Suprapubic skin (tissue), 4 donors: ENCODE measurements around the gene GRWD1. TPM values are rescaled to one million over a fixed set of nuclear protein-coding genes. Genes with fewer than 3 reads are reported as not detected.

ENCODE experiments used
- DNase-seq, 2 donors: peaks; one replicate each; pipeline ENCODE4 v3.0.0-alpha.2; 2019; ENCODE audit warnings: low spot score in 2 of 2
- H3K27ac ChIP-seq: fragments of 200-600 bp; sonication (generic); one replicate; pipeline ENCODE4 v1.5.1; 2019
- H3K27me3 ChIP-seq: fragments of 200-600 bp; sonication (generic); one replicate; pipeline ENCODE4 v1.5.1; 2019
- H3K36me3 ChIP-seq: fragments of 200-600 bp; sonication (generic); one replicate; pipeline ENCODE4 v1.5.1; 2019
- H3K4me1 ChIP-seq: fragments of 200-600 bp; sonication (generic); one replicate; pipeline ENCODE4 v1.5.1; 2019
- H3K4me3 ChIP-seq: fragments of 200-600 bp; sonication (generic); one replicate; pipeline ENCODE4 v1.5.1; 2019; ENCODE audit warnings: mild to moderate bottlenecking
- H3K9me3 ChIP-seq: fragments of 200-600 bp; sonication (generic); one replicate; pipeline ENCODE4 v1.5.1; 2019
- CTCF ChIP-seq, 2 donors: fragments of 200-600 bp in 1 of 2; fragments of 450-650 bp in 1 of 2; sonication (generic) in 1 of 2; IDR thresholded peaks; one replicate each; pipeline ENCODE4 v1.5.1; 2016 to 2019; ENCODE audit warnings: antibody characterized with exemption in 2 of 2, mild to moderate bottlenecking in 1 of 2, moderate library complexity in 1 of 2
- EP300 ChIP-seq: sonication (generic); formaldehyde crosslinking; IDR thresholded peaks from one replicate; pipeline ENCODE4 v1.6.1; 2017; ENCODE audit warnings: antibody characterized with exemption
- POLR2A ChIP-seq, 2 donors: fragments of 450-650 bp; IDR thresholded peaks; one replicate each; pipeline ENCODE4 v1.6.1; 2017; ENCODE audit warnings: antibody characterized with exemption in 2 of 2, mild to moderate bottlenecking in 2 of 2, moderate library complexity in 2 of 2
- POLR2AphosphoS5 ChIP-seq, 3 donors: sonication (generic); formaldehyde crosslinking; IDR thresholded peaks; one replicate each; pipeline ENCODE4 v1.6.1; 2017; ENCODE audit warnings: antibody characterized with exemption in 3 of 3
- WGBS: methylation state at CpG from one replicate; pipeline ENCODE4 v1.1.5; 2018; 5-methylcytosine and 5-hydroxymethylcytosine counted together
- total RNA-seq, 4 donors: library from RNA; depleted of rRNA; stranded (reverse); fragments of >200 nt; gene quantifications; one replicate each; pipeline ENCODE4 v1.1.0, GENCODE V29; 2016

GRWD1 gene
- total RNA-seq, 4 donors from 2014 or later: 24.5 to 53.4 (median 40.1) TPM

GRCh38 chr19:48428670-48429069, 17.1 kb upstream of the GRWD1 start:
- no peaks in the 10 kb centered on the region for H3K36me3 ChIP-seq
- TF ChIP-seq POLR2AphosphoS5 (IDR thresholded peaks at IDR 0.05) (no peak), CTCF (IDR thresholded peaks at IDR 0.05) (no peak), EP300 (no peak), POLR2A (IDR thresholded peaks at IDR 0.05) (no peak)

GRCh38 chr19:48433337-48433736, 12.4 kb upstream of the GRWD1 start:
- Histone ChIP-seq H3K27ac (no peak overlapping the region), H3K9me3 (no peaks in the 10 kb centered on the region), H3K27me3 (no peaks in the 10 kb centered on the region), H3K4me1 (no peaks in the 10 kb centered on the region), H3K36me3 (no peaks in the 10 kb centered on the region), H3K4me3 (no peak overlapping the region)
- no peak for DNase-seq
- 80% methylated on average over 8 of the region's 8 CpGs for WGBS
- TF ChIP-seq CTCF (IDR thresholded peaks at IDR 0.05): no peak
- TF ChIP-seq POLR2A (IDR thresholded peaks at IDR 0.05): no peak
- no peak for TF ChIP-seq POLR2AphosphoS5 (IDR thresholded peaks at IDR 0.05)
- TF ChIP-seq EP300: no peak

More at GRCh38 chr19:48428670-48429069, 17.1 kb upstream of the GRWD1 start:
- Histone ChIP-seq H3K27me3 (no peaks in the 10 kb centered on the region), H3K27ac (no peak overlapping the region), H3K9me3 (no peaks in the 10 kb centered on the region), H3K4me3 (no peak overlapping the region), H3K4me1 (no peaks in the 10 kb centered on the region)
- WGBS: 90% methylated on average over 1 of the region's 1 CpG
- no peak for DNase-seq

- Histone ChIP-seq H3K36me3 (no peaks in the 10 kb centered on the region), H3K4me3 (no peak overlapping the region), H3K9me3 (no peaks in the 10 kb centered on the region), H3K27ac (no peak overlapping the region), H3K27me3 (peaks cover 2% of the 10 kb centered on the region), H3K4me1 (no peaks in the 10 kb centered on the region)
- WGBS: 83% methylated on average over 5 of the region's 5 CpGs
- no peak for DNase-seq
- TF ChIP-seq EP300 (no peak), POLR2A (IDR thresholded peaks at IDR 0.05) (no peak), POLR2AphosphoS5 (IDR thresholded peaks at IDR 0.05) (no peak), CTCF (IDR thresholded peaks at IDR 0.05) (no peak)
These were observed 9.2 kb upstream of the GRWD1 start for GRCh38 chr19:48436586-48436985.

GRCh38 chr19:48441360-48442050, 4.3 kb upstream of the GRWD1 start:
- Histone ChIP-seq H3K36me3 (no peaks in the 10 kb centered on the region), H3K4me3 (no peak overlapping the region), H3K27me3 (peaks cover 28% of the 10 kb centered on the region), H3K27ac (no peak overlapping the region), H3K4me1 (peaks cover 27% of the 10 kb centered on the region), H3K9me3 (no peaks in the 10 kb centered on the region)
- 95% methylated on average over 4 of the region's 20 CpGs for WGBS
- TF ChIP-seq CTCF (IDR thresholded peaks at IDR 0.05) (no peak), POLR2A (IDR thresholded peaks at IDR 0.05) (no peak), POLR2AphosphoS5 (IDR thresholded peaks at IDR 0.05) (no peak), EP300 (no peak)
- no peak for DNase-seq

GRCh38 chr19:48442116-48443035, 3.4 kb upstream of the GRWD1 start:
- Histone ChIP-seq H3K27ac (no peak overlapping the region), H3K36me3 (peaks cover 3% of the 10 kb centered on the region), H3K27me3 (peaks cover 28% of the 10 kb centered on the region), H3K4me1 (peaks cover 34% of the 10 kb centered on the region), H3K9me3 (no peaks in the 10 kb centered on the region), H3K4me3 (peak overlapping the region; percentile 92)
- no peak for DNase-seq
- no peak for TF ChIP-seq POLR2A (IDR thresholded peaks at IDR 0.05)
- no peak for TF ChIP-seq CTCF (IDR thresholded peaks at IDR 0.05)
- TF ChIP-seq EP300: no peak
- no peak for TF ChIP-seq POLR2AphosphoS5 (IDR thresholded peaks at IDR 0.05)
- 80% methylated on average over 26 of the region's 94 CpGs for WGBS
